PC-3 (cell line): ENCODE results near the gene TRAF5. TPM values are rescaled to one million over a fixed set of nuclear protein-coding genes. Genes with fewer than 3 reads are reported as not detected.

ENCODE experiments used
- ATAC-seq: fragments of 200-7000 bp; cut with Tn5 transposase; 2 replicates; pipeline ENCODE4 v1.9.1; 2020; ENCODE audit warnings: mild to moderate bottlenecking, moderate library complexity
- BruUV-seq: library from RNA; stranded (reverse); fragments of 400-500 nt; replicated peaks from 2 replicates; lab custom pipeline; 2021; lab: Mats Ljungman, UMichigan
- CTCF ChIA-PET: fragments of 300-600 bp; sonication (Branson Sonifier 250); formaldehyde crosslinking; loops from one replicate; lab custom pipeline; 2022; ENCODE audit warnings: antibody characterized with exemption; lab: Charles Lee
- POLR2A ChIA-PET: fragments of 300-600 bp; sonication (Branson Sonifier 250); formaldehyde crosslinking; loops from one replicate; lab custom pipeline; 2022; ENCODE audit warnings: antibody characterized with exemption; ENCODE audit not compliant: unreplicated experiment; lab: Charles Lee
- DNase-seq: peaks from one replicate; pipeline ENCODE4 v3.0.0-alpha.2; 2015
- H2AFZ ChIP-seq: fragments of 300-600 bp; sonication (generic); 2 replicates; pipeline ENCODE4 v1.6.0; 2016; ENCODE audit warnings: antibody characterized with exemption, low read length
- H3F3A ChIP-seq: fragments of 300-600 bp; sonication (generic); one replicate; pipeline ENCODE4 v1.6.0; 2017; ENCODE audit warnings: antibody characterized with exemption, low read length, control low read depth, mild to moderate bottlenecking; ENCODE audit not compliant: unreplicated experiment
- H3K27ac ChIP-seq: fragments of 300-600 bp; sonication (generic); 2 replicates; pipeline ENCODE4 v1.5.1; 2016; ENCODE audit warnings: mild to moderate bottlenecking, low read length
- H3K27me3 ChIP-seq: fragments of 300-600 bp; sonication (generic); 2 replicates; pipeline ENCODE4 v1.6.1; 2016; ENCODE audit warnings: low read length, mixed read lengths
- H3K36me3 ChIP-seq: fragments of 300-600 bp; sonication (generic); 2 replicates; pipeline ENCODE4 v1.6.1; 2016; ENCODE audit warnings: low read depth, mixed run types, low read length, mixed read lengths
- H3K4me1 ChIP-seq: fragments of 300-600 bp; sonication (generic); 2 replicates; pipeline ENCODE4 v1.5.1; 2016; ENCODE audit warnings: low read length; ENCODE audit not compliant: insufficient read depth
- H3K4me2 ChIP-seq: fragments of 300-600 bp; sonication (generic); 2 replicates; pipeline ENCODE4 v1.6.0; 2016; ENCODE audit warnings: low read length
- H3K4me3 ChIP-seq: fragments of 300-600 bp; sonication (generic); 2 replicates; pipeline ENCODE4 v1.5.1; 2016; ENCODE audit warnings: mild to moderate bottlenecking, low read length, mixed read lengths
- H3K79me2 ChIP-seq: fragments of 300-600 bp; sonication (generic); 2 replicates; pipeline ENCODE4 v1.6.1; 2017; ENCODE audit warnings: low read length, mixed read lengths
- H3K9ac ChIP-seq: fragments of 300-600 bp; sonication (generic); 2 replicates; pipeline ENCODE4 v1.6.0; 2016; ENCODE audit warnings: mild to moderate bottlenecking, low read length
- H3K9me2 ChIP-seq: fragments of 300-600 bp; sonication (generic); replicated peaks from 2 replicates; pipeline ENCODE4 v1.6.1; 2016; ENCODE audit warnings: mixed run types, low read length, mixed read lengths
- H3K9me3 ChIP-seq: fragments of 300-600 bp; sonication (generic); 2 replicates; pipeline ENCODE4 v1.6.1; 2016; ENCODE audit warnings: low read length, mixed read lengths
- H4K20me1 ChIP-seq: fragments of 300-600 bp; sonication (generic); 2 replicates; pipeline ENCODE4 v1.6.1; 2016; ENCODE audit warnings: low read length, mixed read lengths
- CTCF ChIP-seq: fragments of 300-600 bp; sonication (generic); conservative IDR thresholded peaks from 2 replicates; pipeline ENCODE4 v1.5.1; 2017; ENCODE audit warnings: antibody characterized with exemption, low read depth, mild to moderate bottlenecking, low read length
- EZH2 ChIP-seq: fragments of 300-600 bp; sonication (generic); IDR thresholded peaks from one replicate; pipeline ENCODE4 v1.6.1; 2017; ENCODE audit warnings: antibody characterized with exemption, mild to moderate bottlenecking, low read length; ENCODE audit not compliant: unreplicated experiment
- EZH2phosphoT487 ChIP-seq: fragments of 300-600 bp; sonication (generic); IDR thresholded peaks from 2 replicates; pipeline ENCODE4 v1.6.1; 2018; ENCODE audit warnings: mild to moderate bottlenecking, antibody characterized with exemption, low read length, borderline replicate concordance
- intact Hi-C: fragments of 100-400 bp; cut with micrococcal nuclease; formaldehyde crosslinking; loops from 2 replicates; pipeline ENCODE4 v1.9.0; 2023
- total RNA-seq: library from RNA; depleted of rRNA; stranded (reverse); fragments of >200 nt; gene quantifications from 2 replicates; pipeline ENCODE4 v1.2.3, GENCODE V29; 2014

The TRAF5 gene
- total RNA-seq, 1 experiment from 2014 or later = 12.2 TPM

GRCh38 chr1:211287218-211287617 is 39.4 kb upstream of the TRAF5 start:
- intact Hi-C loops = no loop called here
- no TSS peak for BruUV-seq
- TF ChIP-seq EZH2 = no peak
- H3K9me2 ChIP-seq = no peaks in the 10 kb centered on the region
- ChIA-PET CTCF (no interaction called here), POLR2A (no interaction called here)
- no peak overlapping the region for H3K9ac ChIP-seq
- no peak for DNase-seq
- H3K27ac ChIP-seq = no peak overlapping the region
- no peak overlapping the region for H3K4me2 ChIP-seq
- H3K79me2 ChIP-seq = no peaks in the 10 kb centered on the region
- H2AFZ ChIP-seq = no peak overlapping the region
- H3K4me1 ChIP-seq = no peaks in the 10 kb centered on the region
- no peaks in the 10 kb centered on the region for H4K20me1 ChIP-seq
- H3K36me3 ChIP-seq = peaks cover 45% of the 10 kb centered on the region; the same call in 1 of the 2 replicates
- no peak for ATAC-seq
- H3K27me3 ChIP-seq = no peaks in the 10 kb centered on the region
- no peaks in the 10 kb centered on the region for H3F3A ChIP-seq
- H3K9me3 ChIP-seq = no peaks in the 10 kb centered on the region
- H3K4me3 ChIP-seq = no peak overlapping the region

- no peak for DNase-seq
- Histone ChIP-seq H3K9me3 (no peaks in the 10 kb centered on the region), H2AFZ (no peak overlapping the region), H3F3A (no peaks in the 10 kb centered on the region), H3K9me2 (no peaks in the 10 kb centered on the region), H3K4me2 (no peak overlapping the region), H3K4me1 (no peaks in the 10 kb centered on the region), H3K36me3 (peaks cover 47% of the 10 kb centered on the region; the same call in 1 of the 2 replicates), H3K4me3 (no peak overlapping the region), H3K27ac (no peak overlapping the region), H3K27me3 (no peaks in the 10 kb centered on the region), H3K9ac (no peak overlapping the region), H4K20me1 (no peaks in the 10 kb centered on the region), H3K79me2 (no peaks in the 10 kb centered on the region)
- ChIA-PET CTCF (no interaction called here), POLR2A (no interaction called here)
- TF ChIP-seq EZH2 = no peak
- no peak for TF ChIP-seq CTCF
- TF ChIP-seq EZH2phosphoT487 = no peak
- no peak for ATAC-seq
- intact Hi-C loops = no loop called here
- no TSS peak for BruUV-seq
Observed at GRCh38 chr1:211292411-211292810, 34.2 kb upstream of the TRAF5 start.

- TF ChIP-seq EZH2 = no peak
- H3K9me2 ChIP-seq = no peaks in the 10 kb centered on the region
- H2AFZ ChIP-seq = no peak overlapping the region
- no TSS peak for BruUV-seq
- no peaks in the 10 kb centered on the region for H3K27me3 ChIP-seq
- no peak overlapping the region for H3K4me2 ChIP-seq
- ChIA-PET CTCF (no interaction called here), POLR2A (no interaction called here)
- intact Hi-C loops = no loop called here
- H3K9ac ChIP-seq = no peak overlapping the region
- no peak for DNase-seq
- no peaks in the 10 kb centered on the region for H3K79me2 ChIP-seq
- no peak for ATAC-seq
- no peaks in the 10 kb centered on the region for H3K9me3 ChIP-seq
- H3K4me3 ChIP-seq = no peak overlapping the region
- H3K27ac ChIP-seq = no peak overlapping the region
- peaks cover 30% of the 10 kb centered on the region; the same call in 1 of the 2 replicates for H3K36me3 ChIP-seq
- H3F3A ChIP-seq = no peaks in the 10 kb centered on the region
- H4K20me1 ChIP-seq = no peaks in the 10 kb centered on the region
- H3K4me1 ChIP-seq = no peaks in the 10 kb centered on the region
Observed at GRCh38 chr1:211296396-211296795, 30.2 kb upstream of the TRAF5 start.

- ChIA-PET POLR2A (no interaction called here), CTCF (no interaction called here)
- Histone ChIP-seq H3K27me3 (no peaks in the 10 kb centered on the region), H3K9me3 (no peaks in the 10 kb centered on the region), H3K4me1 (no peaks in the 10 kb centered on the region), H3F3A (peaks cover 3% of the 10 kb centered on the region), H3K4me2 (no peak overlapping the region), H3K4me3 (no peak overlapping the region), H2AFZ (no peak overlapping the region), H3K9me2 (no peaks in the 10 kb centered on the region), H3K9ac (no peak overlapping the region), H3K79me2 (no peaks in the 10 kb centered on the region), H3K36me3 (peaks cover 16% of the 10 kb centered on the region), H4K20me1 (no peaks in the 10 kb centered on the region), H3K27ac (no peak overlapping the region)
- ATAC-seq (no peak), DNase-seq (no peak)
- TF ChIP-seq EZH2 (no peak), EZH2phosphoT487 (no peak), CTCF (no peak)
- intact Hi-C loops = no loop called here
- no TSS peak for BruUV-seq
Observed at GRCh38 chr1:211305044-211305443, 21.6 kb upstream of the TRAF5 start.
